ENCODE measurements around the gene FTSJ3.
"Not testable (repeated sequence)": the region's sequence is repeated elsewhere in the genome, so short reads cannot be mapped to it uniquely, and the experiment has no call there.

FTSJ3 gene, protein sequence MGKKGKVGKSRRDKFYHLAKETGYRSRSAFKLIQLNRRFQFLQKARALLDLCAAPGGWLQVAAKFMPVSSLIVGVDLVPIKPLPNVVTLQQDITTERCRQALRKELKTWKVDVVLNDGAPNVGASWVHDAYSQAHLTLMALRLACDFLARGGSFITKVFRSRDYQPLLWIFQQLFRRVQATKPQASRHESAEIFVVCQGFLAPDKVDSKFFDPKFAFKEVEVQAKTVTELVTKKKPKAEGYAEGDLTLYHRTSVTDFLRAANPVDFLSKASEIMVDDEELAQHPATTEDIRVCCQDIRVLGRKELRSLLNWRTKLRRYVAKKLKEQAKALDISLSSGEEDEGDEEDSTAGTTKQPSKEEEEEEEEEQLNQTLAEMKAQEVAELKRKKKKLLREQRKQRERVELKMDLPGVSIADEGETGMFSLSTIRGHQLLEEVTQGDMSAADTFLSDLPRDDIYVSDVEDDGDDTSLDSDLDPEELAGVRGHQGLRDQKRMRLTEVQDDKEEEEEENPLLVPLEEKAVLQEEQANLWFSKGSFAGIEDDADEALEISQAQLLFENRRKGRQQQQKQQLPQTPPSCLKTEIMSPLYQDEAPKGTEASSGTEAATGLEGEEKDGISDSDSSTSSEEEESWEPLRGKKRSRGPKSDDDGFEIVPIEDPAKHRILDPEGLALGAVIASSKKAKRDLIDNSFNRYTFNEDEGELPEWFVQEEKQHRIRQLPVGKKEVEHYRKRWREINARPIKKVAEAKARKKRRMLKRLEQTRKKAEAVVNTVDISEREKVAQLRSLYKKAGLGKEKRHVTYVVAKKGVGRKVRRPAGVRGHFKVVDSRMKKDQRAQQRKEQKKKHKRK

DNA sequence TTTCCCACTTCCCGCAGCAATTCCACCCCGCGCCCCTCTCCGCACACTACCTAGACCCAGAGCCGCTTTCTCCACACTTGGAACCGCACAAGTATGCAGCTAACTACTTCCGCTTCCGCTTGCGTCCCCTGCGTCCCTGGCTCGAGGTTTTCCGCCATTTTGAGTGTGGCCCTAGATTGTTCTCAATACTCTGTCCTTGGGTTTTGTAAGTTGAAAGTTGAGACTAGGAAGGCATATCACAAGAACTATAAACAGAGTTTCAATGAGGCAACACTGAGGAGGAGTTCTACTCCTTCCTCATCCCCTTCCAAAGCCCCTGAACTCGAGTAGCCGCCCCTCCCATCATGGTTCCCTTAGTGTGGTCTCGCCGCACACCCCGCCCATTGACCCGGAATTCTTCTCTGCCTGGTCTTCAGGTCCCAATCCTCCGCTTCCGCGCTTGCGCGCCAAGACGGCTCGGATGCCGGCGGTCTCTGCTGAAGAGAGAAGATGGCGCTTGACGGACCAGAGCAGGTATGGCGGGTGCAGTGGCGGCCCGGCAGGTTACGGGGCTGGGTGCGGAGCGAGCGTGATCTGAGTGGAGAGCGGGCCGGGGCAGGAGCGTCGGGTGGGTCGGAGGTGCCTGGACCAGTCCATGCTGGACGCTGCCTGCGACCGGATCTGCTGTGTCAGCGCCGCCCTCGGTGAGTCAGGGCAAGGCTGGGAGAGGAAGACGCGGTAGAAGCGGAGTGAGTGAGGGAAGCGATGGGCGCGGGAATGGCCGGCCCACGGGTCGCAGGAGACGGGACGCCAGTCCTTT lies at the start of gene FTSJ3, which contains the start of gene PSMC5:
Gene FTSJ3, minus strand, starts transcription at position 662 of the 799 bp plus-strand sequence. CDS start 761 bp downstream, outside the sequence.
Gene PSMC5, plus strand, starts transcription at position 430 of the 799 bp plus-strand sequence. Its CDS starts 60 bp downstream, at position 490.
- DNase-seq (ENCODE audit: low spot score), result peak; percentile 92

DNA sequence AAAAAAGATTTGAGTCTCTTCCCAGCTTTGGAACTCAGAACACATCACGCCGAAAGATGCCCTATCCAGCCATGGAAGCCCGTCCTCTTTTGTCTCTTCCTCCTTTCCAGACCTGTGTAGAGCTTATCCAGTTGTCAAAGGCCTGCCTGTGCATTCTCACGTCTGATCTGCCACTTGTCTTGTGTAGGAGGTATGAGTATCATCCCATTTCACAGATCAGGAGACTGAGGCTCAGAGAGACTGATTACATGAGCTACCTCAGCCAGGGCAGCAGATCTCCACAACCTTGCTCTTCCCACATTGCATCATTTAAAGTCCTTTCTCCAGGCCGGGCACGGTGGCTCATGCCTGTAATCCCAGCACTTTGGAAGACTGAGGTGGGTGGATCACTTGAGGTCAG lies 47.2 kb upstream of the FTSJ3 start:
- not testable (repeated sequence) for DNase-seq (ENCODE audit: low spot score)

DNA sequence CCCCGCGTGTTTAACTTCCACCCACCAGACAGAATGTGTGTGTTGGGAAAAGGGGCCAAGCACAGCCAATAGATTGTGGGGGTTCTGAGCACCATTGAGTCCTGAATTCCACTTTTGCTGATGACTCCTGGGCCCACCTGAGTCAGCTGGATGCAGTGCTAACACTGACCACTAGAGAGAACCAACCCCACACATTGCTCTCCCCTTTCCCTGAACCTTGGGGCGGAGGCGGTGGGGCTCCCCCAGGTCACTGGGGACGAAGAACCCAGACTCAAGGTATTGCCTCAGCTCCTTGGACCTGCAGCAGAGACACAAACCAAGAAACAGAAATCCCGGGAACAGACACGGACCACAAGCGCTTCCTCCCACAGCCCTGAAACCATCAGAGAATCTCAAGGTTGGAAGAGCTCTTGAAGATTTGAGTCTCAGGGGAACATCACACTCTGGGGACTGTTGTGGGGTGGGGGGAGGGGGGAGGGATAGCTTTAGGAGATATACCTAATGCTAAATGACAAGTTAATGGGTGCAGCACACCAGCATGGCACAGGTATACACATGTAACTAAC lies 46.7 kb upstream of the FTSJ3 start:
- DNase-seq (ENCODE audit: low spot score), result not testable (repeated sequence)

DNA sequence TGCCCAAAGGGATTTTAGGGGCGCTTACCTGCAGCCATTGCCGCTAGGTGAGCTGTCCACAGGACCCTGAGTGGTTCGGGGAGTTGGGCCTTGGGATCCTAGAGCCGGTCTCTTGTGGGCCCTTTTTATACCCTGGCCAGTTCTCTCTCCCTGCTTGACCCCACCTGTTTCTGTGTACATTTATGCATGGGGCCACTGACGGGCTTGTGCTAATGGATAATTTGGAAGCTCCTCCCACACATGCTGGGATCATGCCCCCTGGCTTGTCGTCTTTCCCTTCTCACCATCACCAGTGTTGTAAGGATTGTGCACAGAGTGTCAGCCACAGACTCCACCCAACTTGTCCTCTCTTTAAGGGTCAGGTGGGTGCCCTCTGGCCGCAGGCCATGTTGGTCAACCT lies 46.1 kb upstream of the FTSJ3 start, which contains the start of gene CSH2:
Gene CSH2, minus strand, starts transcription at position 101 of the 400 bp plus-strand sequence. Its CDS starts 63 bp downstream, at position 38.
- not testable (repeated sequence) for DNase-seq (ENCODE audit: low spot score)

DNA sequence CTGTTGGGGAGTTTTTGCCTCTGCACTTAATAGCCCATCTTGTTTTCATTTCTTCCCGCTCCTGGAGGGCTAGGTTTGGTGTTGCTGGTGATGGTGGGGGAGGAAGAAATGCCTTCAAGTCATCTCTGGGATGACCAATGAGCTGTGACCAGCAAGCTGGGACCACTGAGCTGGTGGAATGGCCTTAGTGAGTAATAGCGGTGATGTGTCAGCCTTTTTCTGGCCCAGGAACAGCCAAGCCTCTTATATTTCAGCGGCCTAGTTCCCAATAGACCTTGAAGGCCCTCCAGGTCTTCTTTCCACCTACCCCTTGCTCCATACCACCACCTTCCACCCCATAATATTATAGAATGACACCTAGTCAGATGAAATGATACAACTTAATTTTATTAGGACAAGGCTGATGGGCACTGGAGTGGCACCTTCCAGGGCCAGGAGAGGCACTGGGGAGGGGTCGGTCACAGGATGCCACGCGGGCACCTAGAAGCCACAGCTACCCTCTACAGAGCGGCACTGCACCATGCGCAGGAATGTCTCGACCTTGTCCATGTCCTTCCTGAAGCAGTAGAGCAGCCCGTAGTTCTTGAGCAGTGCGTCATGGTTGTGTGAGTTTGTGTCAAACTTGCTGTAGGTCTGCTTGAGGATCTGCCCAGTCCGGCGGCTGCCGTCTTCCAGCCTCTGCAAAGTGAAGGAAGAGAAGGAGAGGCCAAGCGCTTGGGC lies 44.3 kb upstream of the FTSJ3 start:
- not testable (repeated sequence) for DNase-seq (ENCODE audit: low spot score)

DNA sequence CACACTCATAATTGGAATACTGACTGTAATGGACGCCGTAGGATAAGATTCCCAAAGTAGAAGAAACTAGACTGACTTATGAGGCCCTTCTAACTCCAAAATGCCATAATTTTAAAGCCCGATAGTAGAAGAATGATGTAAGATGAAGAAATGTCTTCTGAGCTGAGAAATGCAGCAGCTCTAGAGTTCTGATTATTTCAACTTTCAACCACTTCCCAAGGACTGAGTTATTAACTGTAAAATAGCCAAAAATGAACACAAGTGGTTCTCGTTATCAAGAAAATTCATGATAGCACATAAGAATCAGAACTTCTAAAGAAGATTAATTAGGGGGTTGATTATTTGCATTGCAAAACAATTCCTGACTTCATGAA lies 42.8 kb upstream of the FTSJ3 start:
- DNase-seq (ENCODE audit: low spot score), result not testable (repeated sequence)

DNA sequence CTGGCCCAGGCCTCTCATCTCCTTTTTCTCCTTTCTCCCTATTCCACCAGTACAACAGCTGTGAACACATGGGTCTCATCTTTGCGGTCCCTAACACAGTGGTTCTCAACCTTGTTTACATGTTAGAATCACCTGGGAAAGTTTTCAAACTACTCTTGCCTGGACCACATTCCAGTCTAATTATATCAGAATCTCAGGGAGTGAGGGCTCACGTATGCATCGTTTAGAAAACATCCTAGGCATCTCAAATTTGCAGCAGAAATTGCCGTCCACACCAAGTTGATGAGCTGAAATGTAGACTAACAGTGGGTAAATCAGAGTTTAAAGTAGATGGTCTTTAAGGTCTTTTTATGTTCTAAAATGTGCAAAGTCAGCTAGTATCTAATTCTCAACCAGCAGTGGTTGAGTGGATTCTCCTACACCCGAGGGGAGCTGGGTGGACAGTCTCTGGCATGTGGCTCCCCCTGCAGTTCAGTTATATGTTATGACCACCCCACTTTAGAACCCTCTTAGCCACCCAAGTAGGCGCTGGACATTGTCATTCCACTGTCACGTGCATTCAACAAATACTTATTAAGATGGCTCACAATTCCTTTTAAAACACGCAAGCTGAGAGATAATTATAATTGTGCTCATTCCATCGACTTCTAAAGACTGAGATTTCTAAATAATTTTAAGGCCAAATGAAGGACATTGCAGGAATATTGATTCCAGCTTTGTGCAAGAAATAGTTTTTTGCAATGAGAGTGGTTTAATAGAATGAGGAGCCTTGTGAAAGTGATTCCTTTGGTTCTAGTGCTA lies 42.2 kb upstream of the FTSJ3 start:
- not testable (repeated sequence) for DNase-seq (ENCODE audit: low spot score)

DNA sequence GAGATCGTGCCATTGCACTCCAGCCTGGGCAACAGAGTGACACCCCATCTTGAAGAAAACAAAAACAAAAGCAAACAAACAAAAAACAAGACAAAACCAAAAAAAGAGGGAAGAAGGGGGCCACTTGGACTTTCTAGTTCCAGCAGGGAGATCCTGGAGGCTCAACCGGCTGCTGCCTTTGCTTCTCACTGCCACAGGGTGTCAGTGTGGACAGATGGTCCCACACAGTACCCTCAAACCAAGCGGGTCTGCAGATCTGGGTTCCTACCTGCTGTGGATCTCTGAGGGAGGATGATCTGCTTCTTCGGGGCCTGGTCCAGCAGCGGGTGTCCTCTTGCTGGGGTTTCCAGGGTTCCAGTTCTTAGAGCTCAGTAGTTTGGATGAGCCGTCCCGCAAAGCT lies 39.2 kb upstream of the FTSJ3 start:
- DNase-seq (ENCODE audit: low spot score), result not testable (repeated sequence)

DNA sequence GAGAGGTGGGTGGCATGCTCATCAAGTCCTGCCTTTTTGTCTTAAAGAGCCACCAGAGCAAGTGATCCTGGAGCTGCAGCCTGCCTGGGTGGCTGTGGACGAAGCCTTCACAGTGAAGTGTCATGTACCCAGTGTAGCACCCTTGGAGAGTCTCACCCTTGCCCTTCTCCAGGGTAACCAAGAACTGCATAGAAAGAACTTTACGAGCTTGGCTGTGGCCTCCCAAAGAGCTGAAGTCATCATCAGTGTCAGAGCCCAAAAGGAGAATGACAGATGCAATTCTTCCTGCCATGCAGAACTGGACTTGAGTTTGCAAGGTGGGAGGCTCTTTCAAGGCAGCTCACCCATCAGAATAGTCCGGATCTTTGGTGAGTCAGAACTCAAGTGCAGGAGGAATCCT lies 31.8 kb upstream of the FTSJ3 start:
- no peak for DNase-seq (ENCODE audit: low spot score)

DNA sequence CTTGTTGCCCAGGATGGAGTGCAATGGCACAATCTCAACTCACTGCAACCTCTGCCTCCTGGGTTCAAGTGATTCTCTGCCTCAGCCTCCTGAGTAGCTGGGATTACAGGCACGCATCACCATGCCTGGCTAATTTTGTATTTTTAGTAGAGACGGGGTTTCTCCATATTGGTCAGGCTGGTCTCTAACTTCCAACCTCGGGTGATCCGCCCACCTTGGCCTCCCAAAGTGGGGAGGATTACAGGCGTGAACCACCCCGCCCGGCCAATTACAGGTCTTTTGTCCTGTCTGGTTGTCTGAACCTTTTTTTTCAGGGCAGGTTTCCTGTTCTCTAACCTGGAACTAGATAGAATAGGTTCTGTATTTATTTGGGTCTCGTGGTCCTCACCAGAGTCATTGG lies 29.0 kb upstream of the FTSJ3 start:
- DNase-seq (ENCODE audit: low spot score), result not testable (repeated sequence)

DNA sequence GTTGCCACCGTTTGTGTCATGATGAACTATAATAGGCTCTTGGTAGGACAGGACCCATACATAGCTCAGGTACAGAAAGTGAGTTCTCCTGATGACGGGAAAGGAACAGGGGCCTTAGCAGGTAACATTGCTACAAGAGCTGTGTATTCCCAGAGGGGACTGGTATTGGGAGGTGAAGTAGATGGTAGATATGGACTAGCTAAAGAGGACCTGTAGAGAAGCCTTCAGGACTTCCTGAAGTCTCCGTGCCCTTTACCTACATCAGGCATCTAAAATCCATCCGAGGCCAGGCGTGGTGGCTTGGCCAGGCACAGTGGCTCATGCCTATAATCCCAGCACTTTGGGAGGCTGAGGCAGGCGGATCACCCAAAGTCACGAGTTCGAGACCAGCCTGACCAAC lies 27.7 kb upstream of the FTSJ3 start:
- no peak for DNase-seq (ENCODE audit: low spot score)

DNA sequence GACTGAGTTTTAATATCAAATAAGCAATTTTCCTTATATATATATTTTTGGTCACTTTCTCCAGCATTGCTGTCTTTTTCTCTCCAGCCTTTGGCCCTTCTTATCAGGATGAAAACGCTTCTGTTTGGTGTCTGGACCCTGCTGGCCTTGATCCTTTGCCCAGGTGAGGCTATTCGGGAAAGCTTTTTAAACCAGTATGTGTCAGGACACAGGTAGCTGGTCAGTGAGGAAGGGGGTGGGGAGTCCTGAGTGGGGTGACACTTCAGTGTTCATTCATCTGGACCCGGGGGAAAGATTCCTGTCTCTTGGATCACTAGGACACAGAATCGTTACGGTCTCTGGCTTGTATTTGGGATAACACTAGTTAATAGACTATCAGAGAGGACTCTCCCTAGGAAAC lies 27.2 kb upstream of the FTSJ3 start:
- DNase-seq (ENCODE audit: low spot score), result no peak

DNA sequence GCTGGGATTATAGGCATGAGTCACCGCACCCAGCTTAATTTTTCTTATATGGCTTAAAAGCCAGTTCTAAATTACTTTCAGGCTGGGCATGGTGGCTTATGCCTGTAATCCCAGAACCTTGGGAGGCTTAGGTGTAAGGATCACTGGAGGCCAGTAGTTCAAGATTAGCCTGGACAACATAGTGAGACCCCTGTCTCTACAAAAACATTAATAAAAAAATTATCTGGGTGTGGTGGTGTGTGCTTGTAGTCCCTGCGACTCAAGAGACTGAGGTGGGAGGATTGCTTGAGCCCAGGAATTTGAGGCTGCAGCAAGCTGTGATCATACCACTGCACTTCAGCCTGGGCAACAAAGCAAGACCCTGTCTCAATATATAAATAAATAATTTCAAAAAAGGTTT lies 25.8 kb upstream of the FTSJ3 start:
- no peak for DNase-seq (ENCODE audit: low spot score)

DNA sequence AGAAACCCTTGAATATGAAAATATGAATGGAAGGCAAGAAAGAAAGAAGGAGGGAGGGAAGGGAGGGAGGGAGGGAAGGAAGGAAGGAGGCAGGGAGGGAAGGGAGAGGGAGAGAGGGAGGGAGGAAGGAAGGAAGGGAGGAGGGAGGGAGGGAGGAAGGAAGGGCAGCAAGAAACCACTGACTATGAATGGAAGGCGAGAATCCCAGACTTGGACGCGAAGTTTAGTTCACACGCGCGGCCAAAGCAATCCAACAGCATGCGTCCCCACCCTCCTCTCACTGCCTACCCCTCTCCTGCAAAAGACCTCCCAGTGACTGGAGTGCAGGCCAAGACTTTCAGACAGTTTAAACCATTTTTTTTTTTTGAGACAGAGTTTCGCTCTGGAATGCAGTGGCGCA lies 22.9 kb upstream of the FTSJ3 start:
- DNase-seq (ENCODE audit: low spot score), result no peak

DNA sequence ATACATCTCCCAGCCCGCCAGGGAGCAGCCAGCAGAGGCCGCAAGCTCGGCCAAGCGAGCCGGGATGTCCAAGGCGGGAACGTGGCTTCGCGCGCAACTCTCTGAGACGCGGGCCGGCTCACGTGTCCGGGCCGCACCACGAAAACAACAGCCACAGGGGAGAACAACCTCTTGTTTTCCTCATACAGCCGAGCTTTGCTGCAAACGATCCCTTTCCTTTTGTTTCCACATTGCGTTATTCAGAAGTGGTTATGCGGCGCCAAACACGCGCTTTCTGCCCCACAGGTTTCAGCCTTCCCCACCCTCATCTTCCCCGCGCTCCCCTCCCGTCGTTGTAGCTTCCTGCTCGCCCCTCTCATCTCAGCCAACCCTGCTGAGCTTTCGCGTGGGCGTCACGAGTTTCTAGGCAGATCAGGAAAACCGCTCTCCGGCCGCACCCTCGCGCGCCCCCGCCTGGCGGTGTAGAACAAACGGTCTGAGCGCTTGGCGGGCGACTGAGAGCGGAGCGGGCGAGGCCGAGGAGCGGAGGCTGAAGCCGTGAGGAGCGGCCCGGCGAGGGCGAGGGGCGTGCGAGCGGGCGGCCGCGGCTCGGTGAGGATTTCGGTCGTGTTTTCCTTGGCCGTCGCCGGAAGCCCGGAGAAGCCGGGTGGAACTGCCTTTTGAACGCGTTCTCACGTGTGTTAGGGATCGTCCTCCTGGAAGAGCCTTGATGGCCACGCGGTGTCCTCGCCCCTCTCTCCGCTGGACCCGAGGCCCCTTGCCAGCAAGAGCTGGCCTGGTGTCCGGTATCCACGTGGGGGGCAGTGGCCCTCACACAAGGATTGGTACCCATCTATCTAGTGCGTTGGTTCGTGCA lies 21.6 kb upstream of the FTSJ3 start:
- peak; percentile 93 for DNase-seq (ENCODE audit: low spot score)

DNA sequence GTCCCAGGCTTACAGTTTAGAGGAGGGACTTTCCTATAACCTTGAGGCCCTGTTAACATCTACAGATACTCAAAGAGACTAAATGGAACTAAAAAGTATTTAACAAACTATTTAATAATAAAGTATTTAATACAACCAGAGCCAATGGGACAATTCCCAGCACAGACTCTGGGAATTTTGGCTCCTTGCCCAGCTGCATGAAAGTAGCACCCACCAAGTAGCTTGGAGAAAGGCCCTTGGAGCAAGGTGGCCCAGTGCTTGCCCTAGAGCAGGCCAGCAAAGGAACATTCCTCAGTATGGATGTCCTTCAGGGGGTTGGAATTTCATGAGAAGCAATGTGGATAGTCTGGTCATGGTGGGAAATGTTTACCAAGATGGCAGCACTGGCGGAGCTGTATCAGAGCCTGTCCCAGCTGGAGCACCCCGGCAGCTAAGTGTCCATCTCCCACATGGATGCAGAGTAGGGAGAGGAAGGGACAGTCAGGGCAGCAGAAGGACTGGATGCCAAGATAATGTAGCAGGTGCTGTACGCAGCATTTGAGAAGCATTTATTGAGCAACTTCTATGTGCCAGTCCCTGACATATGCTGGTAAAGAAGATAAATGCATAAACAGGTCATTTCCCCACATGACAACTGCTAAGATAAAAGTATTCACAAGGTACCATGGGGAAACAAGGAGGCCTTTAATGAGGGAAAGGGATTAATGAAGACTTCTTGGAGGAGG lies 20.2 kb upstream of the FTSJ3 start:
- DNase-seq (ENCODE audit: low spot score), result no peak

DNA sequence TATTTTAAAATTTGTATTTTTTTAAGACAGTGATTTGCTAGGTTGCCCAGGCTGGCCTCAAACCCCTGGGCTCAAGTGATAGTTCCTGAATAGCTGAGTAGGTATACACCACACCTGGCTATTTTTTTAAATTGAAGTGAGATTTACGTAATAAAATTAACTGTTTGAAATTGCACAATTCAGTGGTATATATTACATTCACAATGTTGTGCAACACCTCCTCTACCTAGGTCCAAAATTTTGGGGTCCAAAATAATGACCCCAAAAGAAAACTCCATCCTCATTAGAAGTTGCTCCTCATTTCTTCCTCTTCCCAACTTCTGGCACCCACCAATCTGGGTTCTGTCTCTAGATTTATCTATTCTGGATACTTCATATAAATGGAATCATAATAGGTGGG lies 18.0 kb upstream of the FTSJ3 start:
- no peak for DNase-seq (ENCODE audit: low spot score)

DNA sequence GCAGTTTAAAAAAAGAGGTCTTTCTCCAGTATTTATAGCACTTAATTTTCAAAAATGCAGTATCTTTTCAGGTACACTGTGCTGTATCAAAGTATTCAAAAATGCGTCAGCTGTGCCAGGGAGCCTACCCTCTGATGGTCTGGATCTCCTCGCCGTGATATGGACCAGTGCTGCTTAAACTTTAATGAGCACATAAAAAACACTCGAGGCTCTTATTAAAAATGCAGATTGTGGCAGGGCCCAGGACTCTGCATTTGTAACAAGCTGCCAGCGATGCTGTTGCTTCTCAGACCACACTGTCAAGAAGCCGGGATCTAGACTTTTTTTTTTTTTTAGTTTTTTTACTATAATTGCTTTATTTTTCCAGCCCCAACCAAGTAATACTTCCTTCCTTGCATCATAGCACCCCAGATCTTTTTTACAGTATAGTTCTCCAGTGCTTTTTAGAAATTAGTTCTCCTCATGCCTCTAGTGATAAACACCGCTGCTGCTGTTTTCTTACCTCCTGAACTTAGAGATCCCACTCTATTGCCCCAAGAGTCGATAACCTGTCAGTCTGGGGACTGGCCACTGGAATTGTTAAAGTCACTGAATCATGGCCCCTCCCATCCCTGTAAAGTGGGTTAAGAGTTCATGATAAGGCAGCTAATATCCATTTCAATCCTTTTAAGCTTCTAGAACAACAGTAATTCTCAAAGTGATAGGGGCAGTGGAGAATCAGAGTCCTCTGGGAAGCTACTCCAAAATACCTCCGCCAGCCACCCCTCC lies 16.6 kb upstream of the FTSJ3 start:
- DNase-seq (ENCODE audit: low spot score), result no peak

All from AG08396 (cell line).